T-helper 1 cell treated with Interleukin-12 subunit alpha and Interleukin-12 subunit beta and Interleukin-4 antibody, amounts not matched to agents 30 ng/mL and 1 ng/mL, for 36 hours (primary cell): Measurements from ENCODE around the gene RBMS3. TPM values are rescaled to one million over a fixed set of nuclear protein-coding genes. Genes with fewer than 3 reads are reported as not detected.
"Not testable (repeated sequence)": the region's sequence is repeated elsewhere in the genome, so short reads cannot be mapped to it uniquely, and the experiment has no call there.

Experiments used
- intact Hi-C: fragments of 100-400 bp; cut with micrococcal nuclease; formaldehyde crosslinking; loops from one replicate; pipeline ENCODE4 v1.15.1; 2024
- total RNA-seq: library from RNA; stranded (reverse); gene quantifications from 2 replicates; pipeline ENCODE4 v1.2.3, GENCODE V29; 2022

The RBMS3 gene
- total RNA-seq, 1 donor from 2014 or later, result 4.1 TPM

DNA sequence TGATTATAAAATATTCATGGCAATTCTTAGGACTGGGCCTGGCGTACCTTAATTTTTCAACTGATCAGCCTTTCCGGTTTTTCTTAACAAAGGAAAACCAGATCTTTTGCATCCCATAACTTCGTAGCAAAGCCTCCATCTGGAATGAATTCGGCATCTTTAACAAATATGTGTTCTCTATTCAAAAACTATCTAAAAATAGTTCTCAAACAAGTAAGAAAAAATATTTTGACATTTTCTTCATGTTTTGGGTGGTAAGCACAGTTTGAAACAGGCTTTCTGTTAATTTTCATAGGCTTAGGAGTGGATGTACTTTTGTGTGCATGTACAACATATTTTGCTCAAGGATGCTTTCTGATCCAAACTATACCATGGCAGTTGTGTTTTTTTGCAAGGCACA is 55.1 kb downstream of the RBMS3 start:
- intact Hi-C loops, result no loop called here

GRCh38 chr3:29337565-29337964 is 56.7 kb downstream of the RBMS3 start:
- intact Hi-C loops, result no loop called here

- intact Hi-C loops, result no loop called here
These were observed 57.5 kb downstream of the RBMS3 start for GRCh38 chr3:29338377-29338776.

DNA sequence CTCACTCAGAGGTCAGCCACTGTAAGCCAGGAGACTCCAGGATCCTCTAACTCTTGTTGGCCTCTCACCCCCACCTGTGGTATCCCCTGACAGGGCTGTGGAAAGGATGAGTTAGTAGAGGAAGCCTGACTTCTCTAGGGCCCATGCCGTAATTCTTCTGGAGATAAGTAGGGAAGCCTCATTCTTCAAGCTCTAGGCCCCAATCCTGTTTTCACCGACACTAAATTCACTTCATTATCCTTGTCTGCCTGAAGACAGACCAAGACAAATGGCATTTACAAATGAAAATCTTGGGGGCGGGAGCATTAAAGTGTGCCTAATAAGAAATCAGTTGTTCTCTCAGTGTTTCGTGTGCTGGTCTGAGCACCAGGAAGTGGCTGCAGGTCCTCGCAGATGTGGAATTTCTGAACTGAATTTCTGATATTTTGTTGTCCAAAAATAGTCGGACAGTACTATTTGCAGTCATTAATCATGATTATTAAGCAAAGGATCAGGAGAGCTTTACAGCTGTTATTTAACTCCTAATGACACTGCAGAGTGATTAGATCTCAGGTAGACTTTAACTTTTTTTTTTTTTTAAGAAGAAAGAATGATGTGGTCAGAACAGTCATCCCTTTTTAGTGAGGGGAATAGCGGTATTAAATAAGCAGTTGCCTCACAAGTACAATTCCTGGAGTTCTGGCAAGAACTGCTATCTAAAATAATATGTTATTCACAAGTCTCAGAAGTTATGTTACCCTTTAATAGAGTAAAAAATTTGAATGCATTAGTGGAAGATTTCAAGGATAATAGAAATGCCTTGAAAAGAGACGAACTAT is 58.4 kb downstream of the RBMS3 start:
- intact Hi-C loops, result no loop called here

DNA sequence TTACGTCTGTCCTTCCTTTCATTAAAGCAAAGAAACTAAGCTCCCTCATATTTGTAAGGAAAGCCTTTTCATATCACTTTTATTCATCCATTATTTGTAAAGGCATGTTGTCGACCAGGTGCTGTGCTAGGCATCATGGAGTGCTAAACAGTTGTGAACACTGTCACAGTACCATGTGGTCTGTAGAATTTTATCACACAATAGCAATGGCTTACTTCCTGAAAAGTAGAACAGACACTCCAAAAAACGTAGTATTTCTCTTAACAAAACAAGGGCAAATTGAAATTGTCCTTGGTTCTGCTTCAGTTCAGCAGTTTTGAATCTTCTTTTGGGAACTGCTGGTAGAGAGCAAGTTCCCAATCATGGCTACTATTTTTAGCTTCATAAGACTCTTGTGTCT is 63.3 kb downstream of the RBMS3 start:
- intact Hi-C loops, result no loop called here

GRCh38 chr3:29344935-29345334 is 64.1 kb downstream of the RBMS3 start:
- intact Hi-C loops, result no loop called here

GRCh38 chr3:29345516-29346300 is 64.8 kb downstream of the RBMS3 start:
- intact Hi-C loops, result no loop called here

GRCh38 chr3:29346828-29347227 is 66.0 kb downstream of the RBMS3 start:
- intact Hi-C loops, result no loop called here

GRCh38 chr3:29347412-29347811 is 66.5 kb downstream of the RBMS3 start:
- intact Hi-C loops, result no loop called here

DNA sequence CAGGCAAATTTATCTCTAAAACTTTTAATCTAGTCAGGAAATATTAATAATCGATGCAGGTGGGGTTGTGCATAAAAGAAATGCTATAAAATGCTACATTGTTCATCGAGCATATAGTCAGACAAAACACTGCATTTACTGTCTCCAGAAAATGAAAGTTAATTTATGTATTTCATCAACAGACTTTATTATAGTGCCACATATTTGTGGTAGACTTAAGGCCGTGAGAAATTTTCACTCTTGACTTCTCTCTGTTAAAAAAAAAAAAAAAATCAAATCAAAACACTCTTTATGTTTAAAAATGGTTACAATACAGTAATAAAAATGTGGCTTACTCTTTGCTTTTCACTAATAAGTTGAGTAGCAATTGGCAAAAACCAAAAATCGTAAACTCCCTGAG is 67.4 kb downstream of the RBMS3 start:
- intact Hi-C loops, result no loop called here

GRCh38 chr3:29349049-29349448 is 68.2 kb downstream of the RBMS3 start:
- intact Hi-C loops, result no loop called here

GRCh38 chr3:29353807-29354206 is 72.9 kb downstream of the RBMS3 start:
- intact Hi-C loops, result loop anchor here (2.0 to 10.0 kb wide), 5 partner anchors 71 to 439 kb away; no protein-coding TSS in a partner anchor

DNA sequence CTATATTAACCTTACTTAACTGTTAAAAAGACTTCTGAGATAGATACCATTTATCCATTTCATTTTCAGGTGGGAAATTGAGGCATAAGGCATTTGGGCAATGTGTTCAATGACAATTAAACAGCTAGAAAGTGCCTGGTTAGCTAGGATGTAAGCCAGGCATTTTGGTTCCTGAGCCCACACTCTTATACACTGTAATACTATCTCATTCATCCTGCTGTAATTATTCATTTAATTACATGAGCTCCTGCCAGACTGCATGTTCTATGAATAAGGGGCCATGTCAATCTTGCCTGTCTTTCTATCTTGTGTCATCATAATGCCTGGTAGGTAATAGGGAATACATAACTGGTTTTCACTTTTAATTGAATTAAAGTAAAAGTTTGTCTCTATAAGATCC is 74.0 kb downstream of the RBMS3 start:
- intact Hi-C loops, result loop anchor here (5.0 to 10.0 kb wide), 4 partner anchors 173 to 440 kb away; no protein-coding TSS in a partner anchor

- intact Hi-C loops, result loop anchor here (10.0 kb wide), 1 partner anchor 441 kb away; no protein-coding TSS in a partner anchor
These were observed 75.2 kb downstream of the RBMS3 start for GRCh38 chr3:29356062-29356461.

DNA sequence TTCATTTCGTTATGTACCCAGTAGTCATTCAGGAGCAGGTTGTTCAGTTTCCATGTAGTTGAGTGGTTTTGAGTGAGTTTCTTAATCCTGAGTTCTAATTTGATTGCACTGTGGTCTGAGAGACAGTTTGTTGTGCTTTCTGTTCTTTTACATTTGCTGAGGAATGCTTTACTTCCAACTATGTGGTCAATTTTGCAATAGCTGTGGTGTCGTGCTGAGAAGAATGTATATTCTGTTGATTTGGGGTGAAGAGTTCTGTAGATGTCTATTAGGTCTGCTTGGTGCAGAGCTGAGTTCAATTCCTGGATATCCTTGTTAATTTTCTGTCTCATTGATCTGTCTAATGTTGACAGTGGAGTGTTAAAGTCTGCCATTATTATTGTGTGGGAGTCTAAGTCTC is 79.4 kb downstream of the RBMS3 start:
- intact Hi-C loops, result not testable (repeated sequence)

DNA sequence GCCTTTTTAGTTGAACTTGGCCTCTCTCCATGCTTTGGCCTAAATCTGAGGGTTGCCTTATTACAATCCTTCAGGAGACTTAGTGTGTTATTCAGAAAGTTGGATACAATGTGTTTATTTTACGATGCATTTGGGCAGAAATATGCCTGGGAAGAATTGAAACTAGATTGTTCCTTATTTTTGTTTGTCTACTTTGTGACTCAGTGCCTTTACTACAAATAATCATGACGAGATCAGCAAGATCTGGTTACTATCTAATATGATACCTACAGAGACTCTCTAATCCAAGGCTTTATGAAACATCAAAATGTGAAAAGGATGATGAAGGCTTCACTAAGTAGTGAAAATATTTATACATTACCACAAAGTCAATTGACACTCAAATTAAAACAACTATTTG is 82.2 kb downstream of the RBMS3 start:
- intact Hi-C loops, result no loop called here

GRCh38 chr3:29370021-29370420 is 89.2 kb downstream of the RBMS3 start:
- intact Hi-C loops, result no loop called here

DNA sequence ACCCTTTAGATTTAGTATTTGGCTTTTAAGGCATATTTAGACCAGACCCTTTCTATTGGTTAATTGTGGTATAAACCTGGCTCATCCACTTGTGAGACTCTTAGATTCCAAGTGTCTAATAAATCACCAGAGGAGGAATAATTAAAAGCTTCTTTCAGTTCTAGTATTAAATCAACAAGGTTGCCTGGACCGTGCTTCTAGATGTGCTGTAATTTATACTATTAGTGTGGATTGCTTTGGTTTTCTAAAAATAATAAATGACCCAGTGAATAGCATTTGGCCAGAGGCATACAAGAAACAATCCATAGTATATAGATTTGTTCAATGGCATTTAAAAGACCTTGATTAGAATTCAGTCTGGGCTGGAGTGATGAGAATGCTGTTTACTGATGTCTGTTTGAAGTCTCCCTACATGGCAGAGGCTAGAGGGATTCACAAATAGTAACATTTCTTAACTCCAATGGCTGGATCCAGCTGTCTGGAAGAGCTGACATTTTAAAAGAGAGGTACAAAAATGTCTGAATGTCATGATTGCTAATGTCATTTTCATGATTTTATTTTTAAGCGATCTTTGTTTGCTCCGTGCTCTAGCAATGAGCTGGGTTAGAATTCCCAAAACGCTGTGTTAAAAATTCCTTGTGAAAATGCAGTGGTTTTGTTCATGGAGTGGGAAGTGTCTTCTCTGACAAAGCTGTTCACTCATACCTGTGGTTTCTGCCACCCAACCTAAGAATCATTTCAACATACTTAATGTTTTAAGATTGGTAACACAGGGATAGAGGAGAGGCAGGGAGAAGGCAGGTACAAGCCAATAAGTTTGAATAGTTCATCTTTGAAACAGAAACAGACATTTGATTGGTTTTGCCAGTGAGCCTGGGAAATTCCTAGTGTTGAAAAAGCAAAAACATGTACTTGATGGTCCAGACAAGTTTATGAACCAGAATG is 89.9 kb downstream of the RBMS3 start:
- intact Hi-C loops, result no loop called here

DNA sequence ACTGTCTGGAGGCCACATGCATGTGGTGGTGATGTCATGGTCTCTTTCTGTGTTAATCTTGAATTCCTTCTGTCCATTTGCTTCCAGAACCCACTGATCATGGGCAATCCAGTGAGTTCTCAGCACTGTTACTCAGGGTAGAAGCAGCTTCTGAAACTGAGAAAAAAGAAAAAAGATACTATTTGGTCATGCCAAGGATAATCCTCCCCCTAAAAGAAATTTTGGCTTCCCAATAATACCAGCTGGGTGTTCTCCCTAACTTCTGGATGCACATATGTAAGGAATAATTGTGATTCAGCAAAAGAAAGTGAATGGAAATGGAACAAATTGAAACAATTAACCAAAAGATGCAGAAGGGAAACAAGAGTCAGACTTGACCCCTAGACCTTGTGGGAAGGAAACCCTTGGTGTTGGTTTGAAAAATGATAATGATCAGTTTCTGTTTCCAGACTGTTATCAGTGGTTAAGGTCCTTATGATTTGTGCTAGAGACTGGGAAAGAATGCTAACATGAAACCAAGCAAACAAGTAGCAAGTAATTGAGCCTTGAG is 92.3 kb downstream of the RBMS3 start:
- intact Hi-C loops, result no loop called here

- intact Hi-C loops, result no loop called here
These were observed 93.4 kb downstream of the RBMS3 start for GRCh38 chr3:29374226-29374625.

DNA sequence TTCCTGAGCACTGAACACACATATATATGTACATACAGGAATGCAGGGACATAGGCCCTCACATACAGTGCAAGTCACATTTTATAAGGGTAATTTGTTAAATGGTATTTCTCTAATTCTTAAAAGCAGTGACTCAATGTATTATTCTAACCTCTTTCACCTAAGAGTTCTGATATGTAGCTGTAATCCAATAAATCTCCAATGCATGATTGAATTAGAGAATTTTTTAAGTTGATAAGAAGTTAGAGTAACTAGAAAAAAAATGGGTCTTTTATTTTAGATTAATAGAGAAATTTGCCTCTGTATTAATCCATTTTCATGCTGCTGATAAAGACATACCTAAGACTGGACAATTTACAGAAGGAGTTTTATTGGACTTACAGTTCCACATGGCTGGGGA is 98.2 kb downstream of the RBMS3 start:
- intact Hi-C loops, result no loop called here
